ENCODE data around the gene RXRG.

RXRG gene

GRCh38 chr1:165444897-165445370 is at the start of gene RXRG:
Gene RXRG (minus strand): TSS chr1:165445126. CDS start chr1:165444893, 233 bp downstream.
- TF ChIP-seq POLR2A (IDR thresholded peaks at IDR 0.05; ENCODE audit: low read depth, low read length), result no peak
- FAIRE-seq (no peak), DNase-seq (ENCODE audit: insufficient read length, low spot score) (no peak)

DNA sequence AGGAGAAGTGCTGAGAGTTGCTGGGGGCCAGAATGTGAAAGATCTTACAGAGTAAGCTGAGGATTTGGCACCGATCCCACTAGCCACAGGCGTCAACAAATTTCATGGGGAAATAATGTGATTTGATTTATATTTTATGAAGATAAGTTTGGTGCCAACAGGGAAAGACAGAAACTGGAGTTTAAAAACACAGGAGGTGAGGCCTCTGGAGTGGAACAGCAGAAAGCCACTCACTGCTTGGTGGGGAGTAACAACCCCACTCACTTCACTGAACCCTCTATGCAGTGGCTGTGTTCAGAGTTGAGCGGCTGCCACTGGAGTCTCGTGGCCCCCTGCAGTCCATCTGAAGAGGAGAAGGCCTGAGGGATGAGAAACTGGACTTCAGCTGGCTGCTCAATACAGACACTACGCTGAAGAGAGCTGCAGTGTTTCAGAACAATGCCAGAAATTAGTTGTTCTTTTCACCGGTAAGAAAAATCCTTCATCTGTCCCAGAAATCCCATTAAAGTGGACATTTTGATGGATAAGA is 48.0 kb upstream of the RXRG start:
- FAIRE-seq (no peak), DNase-seq (ENCODE audit: insufficient read length, low spot score) (no peak)
- TF ChIP-seq POLR2A (IDR thresholded peaks at IDR 0.05; ENCODE audit: low read depth, low read length), result no peak

DNA sequence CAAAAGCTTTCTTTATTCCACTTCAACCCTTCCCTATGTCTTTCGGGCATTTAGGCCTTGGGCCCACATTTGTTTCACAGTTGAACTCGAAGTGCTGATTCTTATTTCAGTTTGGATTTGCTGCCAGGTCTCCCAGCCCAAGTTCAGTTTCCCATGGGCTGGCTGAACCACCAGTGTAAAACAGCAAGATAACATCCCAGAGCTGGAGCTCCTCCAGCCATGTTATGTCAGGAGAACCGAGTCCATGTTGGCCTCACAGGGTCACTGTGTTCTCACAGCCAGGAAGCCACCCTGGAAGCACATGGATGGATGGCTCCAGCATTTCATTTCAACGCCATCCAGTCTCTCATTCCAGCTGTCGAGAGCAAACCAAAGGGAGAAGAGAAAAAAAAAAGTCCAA is 45.2 kb upstream of the RXRG start:
- TF ChIP-seq POLR2A (IDR thresholded peaks at IDR 0.05; ENCODE audit: low read depth, low read length), result no peak
- DNase-seq (ENCODE audit: insufficient read length, low spot score), result no peak
- FAIRE-seq, result no peak

DNA sequence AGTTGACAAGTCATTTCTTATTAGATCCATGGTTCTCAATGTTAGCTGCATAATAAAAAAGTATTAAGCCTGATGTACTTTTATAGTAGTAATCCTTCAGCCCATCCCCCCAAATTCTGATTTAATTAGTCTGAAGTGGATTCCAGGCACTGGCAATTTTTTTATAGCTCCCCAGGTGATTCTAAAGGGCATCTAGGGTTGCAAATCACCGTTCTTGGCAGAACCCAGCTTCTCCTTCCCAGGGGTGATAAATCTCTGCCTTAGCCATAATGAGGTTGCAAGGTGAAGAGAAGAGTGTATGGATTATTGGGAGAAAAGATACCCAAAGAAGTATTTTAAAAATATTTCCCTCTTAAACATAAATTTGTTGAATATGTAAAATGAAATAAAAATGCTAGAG is 43.0 kb upstream of the RXRG start:
- FAIRE-seq (no peak), DNase-seq (ENCODE audit: insufficient read length, low spot score) (no peak)
- no peak for TF ChIP-seq POLR2A (IDR thresholded peaks at IDR 0.05; ENCODE audit: low read depth, low read length)

GRCh38 chr1:165486663-165487062 is 41.7 kb upstream of the RXRG start:
- no peak for DNase-seq (ENCODE audit: insufficient read length, low spot score)
- TF ChIP-seq POLR2A (IDR thresholded peaks at IDR 0.05; ENCODE audit: low read depth, low read length), result no peak
- FAIRE-seq, result no peak

- FAIRE-seq (no peak), DNase-seq (ENCODE audit: insufficient read length, low spot score) (no peak)
- no peak for TF ChIP-seq POLR2A (IDR thresholded peaks at IDR 0.05; ENCODE audit: low read depth, low read length)
Measured at GRCh38 chr1:165485716-165486115, 40.8 kb upstream of the RXRG start.

- FAIRE-seq, result no peak
- TF ChIP-seq POLR2A (IDR thresholded peaks at IDR 0.05; ENCODE audit: low read depth, low read length), result no peak
- no peak for DNase-seq (ENCODE audit: insufficient read length, low spot score)
Measured at GRCh38 chr1:165484532-165484931, 39.6 kb upstream of the RXRG start.

- no peak for DNase-seq (ENCODE audit: insufficient read length, low spot score)
- FAIRE-seq, result no peak
- no peak for TF ChIP-seq POLR2A (IDR thresholded peaks at IDR 0.05; ENCODE audit: low read depth, low read length)
Measured at GRCh38 chr1:165483412-165483811, 38.5 kb upstream of the RXRG start.

DNA sequence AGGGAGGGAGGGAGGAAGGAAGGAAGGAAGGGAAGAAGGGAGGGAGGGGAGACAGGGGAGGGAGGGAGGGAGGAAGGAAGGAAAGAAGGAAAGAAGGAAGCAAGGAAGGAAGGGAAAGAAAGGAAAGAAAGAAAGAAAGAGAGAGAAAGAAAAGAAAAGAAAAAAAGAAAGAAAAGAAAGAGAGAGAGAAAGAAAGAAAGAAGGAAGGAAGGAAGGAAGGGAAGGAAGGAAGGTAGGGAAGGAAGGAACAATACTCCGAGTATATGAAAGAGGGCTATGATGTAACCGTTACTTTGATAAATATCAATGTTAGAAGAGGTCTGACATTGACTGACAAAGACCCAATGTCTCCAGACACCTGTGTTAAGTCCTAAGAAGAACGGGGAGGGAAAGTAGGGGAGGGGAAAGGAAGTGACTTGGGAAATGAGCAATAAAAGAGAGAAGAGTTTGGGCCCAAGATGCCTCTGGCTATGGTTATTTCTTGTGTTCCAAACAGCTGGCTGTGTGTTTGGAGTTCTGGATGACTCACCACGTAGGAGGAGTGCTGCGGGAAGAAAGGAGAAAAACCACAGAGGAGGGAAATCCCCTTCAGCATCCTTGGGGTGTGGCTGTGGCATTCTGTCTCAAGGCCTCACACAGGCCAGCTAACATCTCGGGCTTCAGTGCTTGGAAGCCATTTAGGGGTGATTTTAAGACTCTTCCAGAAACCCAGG is 37.0 kb upstream of the RXRG start:
- FAIRE-seq (peak; percentile 91), DNase-seq (ENCODE audit: insufficient read length, low spot score) (peak; percentile 74)
- TF ChIP-seq POLR2A (IDR thresholded peaks at IDR 0.05; ENCODE audit: low read depth, low read length), result no peak

DNA sequence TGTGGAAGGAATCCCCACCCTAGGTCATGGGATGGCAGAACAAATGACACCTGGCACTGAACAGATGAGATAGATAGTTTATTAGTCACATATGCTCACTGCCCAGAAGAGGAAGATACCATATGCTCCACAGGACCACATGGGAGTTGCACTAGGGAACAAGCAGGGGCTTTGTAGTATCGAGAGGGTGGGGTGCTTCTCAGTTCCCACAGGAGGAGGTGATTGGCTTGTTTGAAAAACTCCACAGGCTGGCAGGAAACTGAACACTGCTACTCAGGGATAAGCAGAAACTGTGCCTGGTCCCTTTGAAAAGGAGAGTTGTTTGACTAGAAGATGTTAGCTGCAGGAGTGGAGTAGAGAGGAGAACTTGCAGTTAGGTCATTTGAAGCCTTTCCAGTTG is 31.9 kb upstream of the RXRG start:
- no peak for TF ChIP-seq POLR2A (IDR thresholded peaks at IDR 0.05; ENCODE audit: low read depth, low read length)
- FAIRE-seq (no peak), DNase-seq (ENCODE audit: insufficient read length, low spot score) (no peak)

GRCh38 chr1:165474196-165474595 is 29.3 kb upstream of the RXRG start:
- DNase-seq (ENCODE audit: insufficient read length, low spot score) (no peak), FAIRE-seq (no peak)
- no peak for TF ChIP-seq POLR2A (IDR thresholded peaks at IDR 0.05; ENCODE audit: low read depth, low read length)

GRCh38 chr1:165473081-165473480 is 28.2 kb upstream of the RXRG start:
- FAIRE-seq (no peak), DNase-seq (ENCODE audit: insufficient read length, low spot score) (no peak)
- no peak for TF ChIP-seq POLR2A (IDR thresholded peaks at IDR 0.05; ENCODE audit: low read depth, low read length)

DNA sequence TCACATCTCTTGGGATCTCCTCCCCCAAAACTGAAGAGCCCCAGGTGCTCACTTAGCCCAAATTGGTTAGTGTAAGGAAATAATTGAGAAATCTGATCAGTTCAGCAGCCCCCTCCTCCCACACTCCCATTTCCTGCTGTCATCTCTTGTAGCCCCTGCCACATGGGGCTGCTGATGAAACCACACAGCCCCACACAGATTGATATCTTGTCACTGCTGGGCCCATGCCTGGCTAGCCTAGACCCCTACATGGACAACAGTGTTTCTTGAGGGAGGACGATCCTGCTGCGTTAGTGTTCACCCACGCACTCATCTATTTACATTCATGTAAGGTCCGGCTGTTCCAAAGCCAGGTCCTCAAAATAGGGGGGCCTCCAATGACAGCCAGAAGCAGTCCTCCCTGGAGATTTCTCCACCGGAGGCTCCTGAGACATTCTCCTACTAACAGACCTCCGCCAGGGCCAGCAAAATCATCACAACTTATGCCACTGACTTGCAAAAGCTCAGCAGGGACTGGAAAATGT is 23.9 kb upstream of the RXRG start:
- TF ChIP-seq POLR2A (IDR thresholded peaks at IDR 0.05; ENCODE audit: low read depth, low read length), result no peak
- FAIRE-seq, result no peak
- no peak for DNase-seq (ENCODE audit: insufficient read length, low spot score)

DNA sequence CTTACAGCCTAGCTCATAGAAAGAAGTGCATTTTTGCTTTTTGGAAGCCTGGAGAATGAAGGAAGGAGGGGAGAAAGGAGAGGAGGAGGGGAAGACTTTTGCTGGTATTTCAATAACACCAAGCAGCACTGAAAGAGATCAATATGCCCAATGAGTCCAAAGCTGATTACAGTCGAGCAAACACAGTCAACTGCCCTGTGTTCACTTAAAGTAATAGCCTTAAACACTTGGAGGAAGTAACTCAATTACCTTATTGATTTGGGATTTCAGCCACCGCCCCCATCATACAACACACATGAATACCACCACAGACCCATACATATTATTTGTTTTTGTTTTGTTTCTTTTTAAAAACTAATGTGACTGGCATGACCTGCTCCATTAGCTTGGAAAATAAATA is 23.3 kb upstream of the RXRG start:
- TF ChIP-seq POLR2A (IDR thresholded peaks at IDR 0.05; ENCODE audit: low read depth, low read length), result no peak
- FAIRE-seq (no peak), DNase-seq (ENCODE audit: insufficient read length, low spot score) (no peak)

- no peak for TF ChIP-seq POLR2A (IDR thresholded peaks at IDR 0.05; ENCODE audit: low read depth, low read length)
- DNase-seq (ENCODE audit: insufficient read length, low spot score) (no peak), FAIRE-seq (no peak)
Measured at GRCh38 chr1:165467706-165468105, 22.8 kb upstream of the RXRG start.
